WI38 (cell line): ENCODE measurements around the gene ACTA1.
"Not testable (repeated sequence)": the region's sequence is repeated elsewhere in the genome, so short reads cannot be mapped to it uniquely, and the experiment has no call there.

ENCODE experiments used
- H3K4me3 ChIP-seq: 2 replicates; pipeline ENCODE4 v1.5.1; 2011; ENCODE audit warnings: low read depth, mild to moderate bottlenecking, control low read depth, low read length
- TF ChIP-seq, protein P1 (sequence below): IDR thresholded peaks from 2 replicates; pipeline ENCODE4 v1.5.1; 2012; ENCODE audit warnings: low read depth, mild to moderate bottlenecking, control low read depth, low read length

Gene ACTA1

DNA sequence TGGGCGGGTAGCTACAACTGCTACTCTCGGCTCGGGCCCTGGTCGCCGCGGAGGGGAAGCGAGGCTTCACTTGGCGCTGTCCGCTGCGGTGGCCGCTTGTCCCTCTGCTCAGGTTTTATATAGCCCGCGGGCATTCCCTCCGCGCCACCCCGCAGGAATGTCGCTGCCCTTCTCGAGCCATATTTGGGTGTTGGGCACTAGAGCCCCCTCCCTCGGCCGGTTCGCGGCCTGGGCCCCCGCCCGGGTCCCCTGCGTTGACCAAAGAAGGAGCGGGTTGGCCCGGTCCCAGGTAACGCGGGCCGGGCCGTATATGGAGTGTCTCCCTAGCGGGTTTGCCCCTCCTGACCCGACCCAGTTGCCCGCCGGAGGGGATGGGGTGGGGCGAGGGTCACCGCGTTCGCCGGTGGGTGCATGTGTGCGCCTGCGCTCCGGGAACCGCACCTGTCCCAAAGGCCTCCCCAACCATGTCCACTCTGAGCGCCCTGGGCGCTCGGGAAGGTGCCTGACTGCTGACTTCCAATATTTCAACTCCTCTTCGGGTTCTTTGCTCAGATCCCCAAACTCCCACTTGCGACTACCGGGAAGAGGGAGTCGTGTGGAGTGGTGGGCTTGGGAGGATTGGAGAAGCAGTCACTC lies at the start of gene ACTA1:
Gene ACTA1, minus strand, starts transcription at position 90 of the 636 bp plus-strand sequence. CDS start 979 bp downstream, outside the sequence.
- TF ChIP-seq, protein P1, sequence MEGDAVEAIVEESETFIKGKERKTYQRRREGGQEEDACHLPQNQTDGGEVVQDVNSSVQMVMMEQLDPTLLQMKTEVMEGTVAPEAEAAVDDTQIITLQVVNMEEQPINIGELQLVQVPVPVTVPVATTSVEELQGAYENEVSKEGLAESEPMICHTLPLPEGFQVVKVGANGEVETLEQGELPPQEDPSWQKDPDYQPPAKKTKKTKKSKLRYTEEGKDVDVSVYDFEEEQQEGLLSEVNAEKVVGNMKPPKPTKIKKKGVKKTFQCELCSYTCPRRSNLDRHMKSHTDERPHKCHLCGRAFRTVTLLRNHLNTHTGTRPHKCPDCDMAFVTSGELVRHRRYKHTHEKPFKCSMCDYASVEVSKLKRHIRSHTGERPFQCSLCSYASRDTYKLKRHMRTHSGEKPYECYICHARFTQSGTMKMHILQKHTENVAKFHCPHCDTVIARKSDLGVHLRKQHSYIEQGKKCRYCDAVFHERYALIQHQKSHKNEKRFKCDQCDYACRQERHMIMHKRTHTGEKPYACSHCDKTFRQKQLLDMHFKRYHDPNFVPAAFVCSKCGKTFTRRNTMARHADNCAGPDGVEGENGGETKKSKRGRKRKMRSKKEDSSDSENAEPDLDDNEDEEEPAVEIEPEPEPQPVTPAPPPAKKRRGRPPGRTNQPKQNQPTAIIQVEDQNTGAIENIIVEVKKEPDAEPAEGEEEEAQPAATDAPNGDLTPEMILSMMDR, result no peak
- no peak within 1 kb of the TSS for H3K4me3 ChIP-seq

DNA sequence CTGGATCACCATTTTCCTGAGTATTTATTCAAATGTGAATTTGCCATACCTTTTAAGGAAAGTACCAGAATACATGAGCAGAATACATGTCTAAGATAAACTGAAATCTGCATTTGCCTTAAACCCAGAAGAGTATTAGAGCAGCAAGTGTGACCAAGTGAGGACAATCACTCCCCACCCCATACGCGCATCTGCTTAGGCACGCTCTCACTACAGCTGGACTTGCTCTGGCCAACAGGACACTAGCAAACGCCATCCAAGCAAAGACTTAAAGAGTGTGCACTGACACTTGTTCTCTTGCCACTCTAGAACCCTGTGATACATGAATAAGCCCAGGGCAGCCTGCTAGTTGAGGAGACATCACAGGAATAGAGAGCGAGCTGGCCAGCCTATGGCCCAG lies 48.6 kb upstream of the ACTA1 start:
- TF ChIP-seq, protein P1, result no peak
- no peak overlapping the region for H3K4me3 ChIP-seq

DNA sequence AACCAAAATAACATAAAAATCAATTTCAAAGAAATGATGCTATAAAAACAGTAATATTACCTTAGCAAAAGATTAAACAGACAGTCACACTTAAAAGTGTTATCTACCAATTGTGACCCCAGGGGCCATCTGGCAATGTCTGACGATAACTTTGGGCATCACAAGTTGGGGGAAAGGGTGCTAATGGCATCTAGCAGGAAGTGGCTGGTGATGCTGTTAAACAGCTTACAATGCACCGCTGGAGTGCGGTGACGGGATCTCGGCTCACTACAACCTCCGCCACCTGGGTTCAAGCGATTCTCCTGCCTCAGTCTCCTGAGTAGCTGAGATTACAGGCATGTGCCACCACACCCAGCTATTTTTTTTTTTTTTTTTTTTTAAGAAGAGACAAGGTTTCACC lies 46.6 kb upstream of the ACTA1 start:
- H3K4me3 ChIP-seq, result no peak overlapping the region
- TF ChIP-seq, protein P1, result no peak

DNA sequence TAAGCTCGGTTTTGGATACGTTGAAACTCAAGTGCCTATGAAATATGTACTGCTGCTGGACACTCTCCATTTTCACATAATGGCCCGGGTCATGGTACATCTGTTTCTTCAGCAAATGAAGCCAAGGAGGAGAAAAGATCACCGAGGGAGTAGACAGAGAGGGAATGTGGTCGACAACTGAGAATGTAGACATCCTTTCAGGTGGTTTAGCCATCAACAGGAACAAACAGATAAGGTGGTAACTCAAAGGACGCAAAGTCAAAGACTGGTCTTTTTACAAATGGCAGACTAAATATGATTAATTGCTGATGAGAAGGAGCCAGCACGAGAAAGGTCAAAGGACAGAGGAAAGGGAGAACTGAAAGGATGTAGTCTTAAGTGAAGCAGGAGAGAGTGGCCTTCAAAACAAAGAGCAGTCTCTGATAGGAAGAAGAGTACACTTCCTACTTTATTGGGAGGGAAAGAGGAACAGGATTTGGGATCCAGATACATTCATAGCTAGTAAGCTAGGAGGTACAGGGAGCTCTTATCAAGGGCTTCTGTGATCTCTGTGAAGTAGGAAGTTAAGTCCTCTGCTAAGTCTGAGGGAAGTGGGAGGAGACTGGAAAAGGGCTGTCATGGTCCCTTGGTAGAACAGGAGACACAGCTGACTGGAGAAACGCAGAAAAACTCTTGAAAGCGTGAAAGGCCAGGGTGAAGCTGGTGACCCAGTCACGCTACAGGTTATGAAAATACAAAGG lies 45.9 kb upstream of the ACTA1 start:
- TF ChIP-seq, protein P1, result no peak
- no peak overlapping the region for H3K4me3 ChIP-seq

DNA sequence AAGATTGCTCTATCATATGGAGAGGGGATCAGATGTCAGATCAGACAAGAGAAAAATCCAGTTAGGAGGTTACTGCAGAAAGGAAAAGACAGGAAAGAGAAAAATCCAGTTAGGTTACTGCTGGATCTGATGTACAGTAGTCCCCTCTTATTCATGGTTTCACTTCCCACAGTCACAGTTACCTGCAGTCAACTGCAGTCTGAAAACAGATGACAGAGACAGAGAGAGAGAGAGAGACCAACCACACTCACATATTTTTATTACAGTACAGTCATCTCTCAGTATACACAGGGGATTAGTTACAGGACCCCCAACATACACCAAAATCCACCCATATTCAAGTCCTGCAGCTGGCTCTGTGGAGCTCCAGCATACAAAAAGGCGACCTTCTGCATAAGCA lies 45.0 kb upstream of the ACTA1 start:
- TF ChIP-seq, protein P1, result no peak
- H3K4me3 ChIP-seq, result no peak overlapping the region

DNA sequence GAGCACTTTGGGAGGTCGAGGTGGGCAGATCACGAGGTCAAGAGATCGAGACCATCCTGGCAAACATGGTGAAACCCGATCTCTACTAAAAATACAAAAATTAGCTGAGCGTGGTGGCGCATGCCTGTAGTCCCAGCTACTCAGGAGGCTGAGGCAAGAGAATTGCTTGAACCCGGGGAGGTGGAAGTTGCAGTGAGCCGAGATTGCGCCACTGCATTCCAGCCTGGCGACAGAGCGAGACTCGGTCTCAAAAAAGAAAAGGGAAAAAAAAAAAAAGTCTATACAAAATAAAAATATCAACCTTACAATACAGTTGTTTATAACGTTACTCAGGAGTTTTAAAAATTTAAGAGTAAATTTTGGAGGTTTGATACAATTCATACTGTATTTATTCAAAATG lies 42.0 kb upstream of the ACTA1 start:
- not testable (repeated sequence) for H3K4me3 ChIP-seq

DNA sequence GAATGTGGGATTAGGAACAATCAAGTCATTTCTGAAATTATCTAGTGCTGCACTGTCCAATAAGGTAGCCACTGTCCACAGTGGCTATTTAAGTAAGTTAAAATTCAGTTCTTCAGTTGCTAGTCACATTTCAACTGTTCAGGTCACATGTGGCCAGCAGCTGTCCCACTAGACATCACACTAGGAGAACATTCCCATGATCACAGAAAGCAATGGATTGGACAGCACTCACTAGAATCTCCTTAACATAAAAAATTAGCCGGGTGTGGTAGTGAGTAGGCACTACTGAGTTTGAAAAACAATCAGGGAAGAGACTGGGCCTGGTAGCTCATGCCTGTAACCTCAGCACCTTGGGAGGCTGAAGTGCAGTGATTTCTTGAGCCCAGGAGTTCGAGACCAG lies 40.6 kb upstream of the ACTA1 start:
- TF ChIP-seq, protein P1, result no peak

More for the DNA sequence above, 40.6 kb upstream of the ACTA1 start:
- no peak overlapping the region for H3K4me3 ChIP-seq
